ENCODE results near the gene IARS2.
A peak's percentile ranks its signal among the peaks of the same experiment; 100 is the strongest.
"Not testable (repeated sequence)": the region's sequence is repeated elsewhere in the genome, so short reads cannot be mapped to it uniquely, and the experiment has no call there.

IARS2 gene

GRCh38 chr1:220094016-220094911, at the start of gene IARS2:
Gene IARS2, plus strand, starts transcription at chr1:220094132. Its CDS starts 85 bp downstream, at chr1:220094217.
- DNase-seq = peak; percentile 91

- no peak for DNase-seq
Measured at GRCh38 chr1:220044678-220045355, 49.1 kb upstream of the IARS2 start.

- no peak for DNase-seq
Measured at GRCh38 chr1:220045356-220046051, 48.4 kb upstream of the IARS2 start.

- peak; percentile 96 for DNase-seq
Measured at GRCh38 chr1:220046052-220046930, 47.6 kb upstream of the IARS2 start, which contains the start of gene EPRS1. Gene EPRS1, minus strand, starts transcription at chr1:220046505. Its CDS starts 117 bp downstream, at chr1:220046388.

- no peak for DNase-seq
Measured at GRCh38 chr1:220056374-220056773, 37.6 kb upstream of the IARS2 start.

- DNase-seq = no peak
Measured at GRCh38 chr1:220060876-220061275, 33.1 kb upstream of the IARS2 start.

GRCh38 chr1:220062629-220063028, 31.3 kb upstream of the IARS2 start:
- DNase-seq = no peak

GRCh38 chr1:220067269-220068204, 26.4 kb upstream of the IARS2 start:
- DNase-seq = no peak

GRCh38 chr1:220076861-220077762, 16.8 kb upstream of the IARS2 start:
- no peak for DNase-seq

GRCh38 chr1:220077887-220078286, 16.0 kb upstream of the IARS2 start:
- DNase-seq = no peak

- DNase-seq = no peak
Measured at GRCh38 chr1:220084460-220084859, 9.5 kb upstream of the IARS2 start.

GRCh38 chr1:220086261-220086686, 7.7 kb upstream of the IARS2 start:
- not testable (repeated sequence) for DNase-seq

GRCh38 chr1:220089650-220090556, 4.0 kb upstream of the IARS2 start, which contains the start of gene BPNT1:
Gene BPNT1, minus strand, starts transcription at chr1:220089788. Its CDS starts 9,942 bp downstream, at chr1:220079846.
- DNase-seq = peak; percentile 91

- DNase-seq = no peak
Measured at GRCh38 chr1:220092694-220093093, 1.2 kb upstream of the IARS2 start.

- DNase-seq = no peak
Measured at GRCh38 chr1:220093361-220094015, 444 bp upstream of the IARS2 start.

GRCh38 chr1:220099826-220100225, 5.9 kb downstream of the IARS2 start:
- DNase-seq = no peak

GRCh38 chr1:220110473-220110872, 16.5 kb downstream of the IARS2 start:
- not testable (repeated sequence) for DNase-seq

- not testable (repeated sequence) for DNase-seq
Measured at GRCh38 chr1:220112600-220112999, 18.7 kb downstream of the IARS2 start.

All from left hindlimb (tissue), 1 donor.